HG02623 (cell line): Measurements from ENCODE around the gene ATP8A1.
"Not testable (repeated sequence)": the region's sequence is repeated elsewhere in the genome, so short reads cannot be mapped to it uniquely, and the experiment has no call there.

Experiments
- ATAC-seq: cut with Tn5 transposase; IDR thresholded peaks from one replicate; pipeline ENCODE4 v1.9.1; 2021; ENCODE audit warnings: moderate library complexity; ENCODE audit not compliant: unreplicated experiment

ATP8A1 gene

GRCh38 chr4:42513748-42514492, 143.0 kb downstream of the ATP8A1 start:
- no peak for ATAC-seq

- no peak for ATAC-seq
Observed at GRCh38 chr4:42512226-42512625, 144.7 kb downstream of the ATP8A1 start.

GRCh38 chr4:42510225-42510624, 146.7 kb downstream of the ATP8A1 start:
- ATAC-seq, result no peak

- no peak for ATAC-seq
Observed at GRCh38 chr4:42501624-42502401, 155.1 kb downstream of the ATP8A1 start.

GRCh38 chr4:42498040-42498439, 158.9 kb downstream of the ATP8A1 start:
- ATAC-seq, result no peak

GRCh38 chr4:42497142-42497910, 159.6 kb downstream of the ATP8A1 start:
- no peak for ATAC-seq

- no peak for ATAC-seq
Observed at GRCh38 chr4:42492962-42493361, 163.9 kb downstream of the ATP8A1 start.

GRCh38 chr4:42490015-42490414, 166.9 kb downstream of the ATP8A1 start:
- ATAC-seq, result no peak

GRCh38 chr4:42489095-42489494, 167.8 kb downstream of the ATP8A1 start:
- peak; percentile 67 for ATAC-seq

- ATAC-seq, result no peak
Observed at GRCh38 chr4:42488554-42488953, 168.4 kb downstream of the ATP8A1 start.

GRCh38 chr4:42488114-42488513, 168.8 kb downstream of the ATP8A1 start:
- peak; percentile 80 for ATAC-seq

GRCh38 chr4:42487230-42487629, 169.7 kb downstream of the ATP8A1 start:
- no peak for ATAC-seq

- ATAC-seq, result not testable (repeated sequence)
Observed at GRCh38 chr4:42486156-42486555, 170.7 kb downstream of the ATP8A1 start.

GRCh38 chr4:42484630-42485029, 172.3 kb downstream of the ATP8A1 start:
- no peak for ATAC-seq

GRCh38 chr4:42483426-42484379, 173.2 kb downstream of the ATP8A1 start:
- no peak for ATAC-seq

- ATAC-seq, result no peak
Observed at GRCh38 chr4:42482516-42483327, 174.2 kb downstream of the ATP8A1 start.

- no peak for ATAC-seq
Observed at GRCh38 chr4:42480717-42481116, 176.2 kb downstream of the ATP8A1 start.

GRCh38 chr4:42480281-42480680, 176.6 kb downstream of the ATP8A1 start:
- ATAC-seq, result no peak

- no peak for ATAC-seq
Observed at GRCh38 chr4:42478946-42479345, 178.0 kb downstream of the ATP8A1 start.

GRCh38 chr4:42478509-42478908, 178.4 kb downstream of the ATP8A1 start:
- peak; percentile 63 for ATAC-seq
